Activated CD4-positive, alpha-beta memory T cell treated with anti-CD3 and anti-CD28 coated beads for 36 hours (primary cell): ENCODE measurements around the gene HES5. TPM values are rescaled to one million over a fixed set of nuclear protein-coding genes. Genes with fewer than 3 reads are reported as not detected.

Experiments
- CTCF ChIA-PET: fragments of 350-600 bp; sonication (Branson Sonifier 250); formaldehyde crosslinking; loops from one replicate; lab custom pipeline; 2021; ENCODE audit warnings: antibody characterized with exemption, inconsistent platforms; lab: Charles Lee
- POLR2A ChIA-PET: fragments of 350-600 bp; sonication (Branson Sonifier 250); formaldehyde crosslinking; loops from one replicate; lab custom pipeline; 2021; ENCODE audit warnings: antibody characterized with exemption; lab: Charles Lee
- DNase-seq: peaks from one replicate; pipeline ENCODE4 v3.0.0-alpha.2; 2020
- H3K27ac Mint-ChIP-seq: one replicate; pipeline ENCODE4 v1.8.0; 2021; ENCODE audit warnings: mixed read lengths
- H3K27me3 Mint-ChIP-seq: one replicate; pipeline ENCODE4 v1.8.0; 2021; ENCODE audit warnings: mixed read lengths
- H3K36me3 Mint-ChIP-seq: one replicate; pipeline ENCODE4 v1.8.0; 2021; ENCODE audit warnings: mixed read lengths
- H3K4me1 Mint-ChIP-seq: one replicate; pipeline ENCODE4 v1.8.0; 2021; ENCODE audit warnings: low read depth, mixed read lengths
- H3K4me3 Mint-ChIP-seq: one replicate; pipeline ENCODE4 v1.8.0; 2021; ENCODE audit warnings: mild to moderate bottlenecking, mixed read lengths
- H3K9me3 Mint-ChIP-seq: one replicate; pipeline ENCODE4 v1.8.0; 2021; ENCODE audit warnings: mixed read lengths
- intact Hi-C: fragments of 100-400 bp; cut with micrococcal nuclease; formaldehyde crosslinking; loops from one replicate; pipeline ENCODE4 v1.15.1; 2023
- total RNA-seq, 2 experiments: library from RNA; stranded (reverse); gene quantifications; one replicate each; pipeline ENCODE4 v1.2.3, GENCODE V29; 2021

Gene HES5
- total RNA-seq, 2 experiments from 2014 or later = 0.17 TPM; not detected in 1

- H3K27me3 Mint-ChIP-seq = no peaks in the 10 kb centered on the region
- intact Hi-C loops = no loop called here
- no peaks in the 10 kb centered on the region for H3K36me3 Mint-ChIP-seq
- H3K27ac Mint-ChIP-seq = no peak overlapping the region
- H3K4me3 Mint-ChIP-seq = no peak overlapping the region
- H3K9me3 Mint-ChIP-seq = no peaks in the 10 kb centered on the region
- CTCF ChIA-PET = no interaction called here
- H3K4me1 Mint-ChIP-seq = no peaks in the 10 kb centered on the region
- DNase-seq = no peak
- POLR2A ChIA-PET = no interaction called here
These were observed 48.2 kb downstream of the HES5 start for GRCh38 chr1:2481885-2482284.

DNA sequence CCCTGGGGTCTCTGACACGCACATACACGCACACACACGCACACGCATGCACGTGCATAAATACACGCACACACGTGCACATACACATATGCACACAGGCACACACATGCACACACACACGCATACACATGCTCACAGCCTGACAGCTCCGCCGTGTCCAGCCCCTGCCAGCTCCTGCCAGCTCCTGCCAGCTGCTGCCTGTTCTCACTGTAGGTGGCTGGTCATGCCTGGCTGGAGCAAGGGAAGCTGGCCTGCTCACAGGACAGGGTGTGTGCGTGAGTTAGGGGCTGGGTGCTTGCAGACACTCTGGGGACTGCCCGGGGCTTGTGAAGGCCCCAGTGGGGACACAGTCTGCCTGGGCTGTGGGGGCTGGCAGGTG lies 49.1 kb downstream of the HES5 start:
- H3K27me3 Mint-ChIP-seq = no peaks in the 10 kb centered on the region
- POLR2A ChIA-PET = interaction anchor here (1.8 kb wide), 1 partner anchor 11 kb away, joined by 4 read pairs; no protein-coding TSS in a partner anchor
- H3K36me3 Mint-ChIP-seq = no peaks in the 10 kb centered on the region
- intact Hi-C loops = no loop called here
- no peaks in the 10 kb centered on the region for H3K9me3 Mint-ChIP-seq
- CTCF ChIA-PET = interaction anchor here (0.6 kb wide), 1 partner anchor 574 kb away, joined by 3 read pairs; no protein-coding TSS in a partner anchor
- no peak overlapping the region for H3K27ac Mint-ChIP-seq
- no peaks in the 10 kb centered on the region for H3K4me1 Mint-ChIP-seq
- H3K4me3 Mint-ChIP-seq = no peak overlapping the region
- no peak for DNase-seq

DNA sequence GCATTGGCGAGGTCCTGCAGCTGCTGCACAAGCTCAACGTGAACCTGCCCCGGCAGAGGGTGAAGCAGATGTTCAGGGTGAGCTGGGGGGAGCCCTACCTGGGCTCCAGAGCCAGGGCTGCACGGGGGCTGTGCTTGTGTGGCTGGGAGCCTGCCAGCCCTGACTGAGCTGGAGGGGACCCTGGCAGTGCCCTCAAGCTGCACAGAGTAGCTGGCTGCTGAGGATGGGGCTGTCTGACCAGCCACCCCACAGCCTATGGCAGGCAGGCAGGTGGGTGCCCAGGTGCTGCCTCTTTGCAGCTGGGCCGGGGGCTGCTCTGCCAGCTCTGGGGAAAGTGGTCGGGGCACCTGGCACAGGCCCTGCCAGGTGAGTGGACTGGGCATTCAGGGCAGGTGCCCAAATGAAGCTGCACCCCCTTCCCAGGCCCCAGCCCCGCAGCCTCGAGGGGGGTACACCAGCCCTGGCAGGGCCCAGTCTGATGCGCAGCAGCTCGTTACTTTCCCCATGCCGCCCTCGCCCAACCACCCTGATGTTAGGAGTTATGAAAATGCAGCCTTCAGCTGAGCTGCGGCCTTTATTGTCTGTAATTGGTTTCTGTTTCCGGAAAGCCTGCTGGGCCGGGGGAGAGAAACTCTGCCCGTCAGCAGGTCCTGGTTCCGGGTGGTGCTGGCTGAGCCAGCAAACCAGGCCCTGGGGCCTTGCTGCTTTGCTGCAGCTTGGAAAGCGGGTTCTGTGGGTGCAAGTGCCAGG lies 49.7 kb downstream of the HES5 start:
- Mint-ChIP-seq H3K9me3 (no peaks in the 10 kb centered on the region), H3K4me1 (no peaks in the 10 kb centered on the region), H3K36me3 (no peaks in the 10 kb centered on the region), H3K27me3 (no peaks in the 10 kb centered on the region), H3K27ac (no peak overlapping the region), H3K4me3 (no peak overlapping the region)
- intact Hi-C loops = no loop called here
- CTCF ChIA-PET = interaction anchor here (0.6 kb wide), 1 partner anchor 573 kb away, joined by 3 read pairs; no protein-coding TSS in a partner anchor
- POLR2A ChIA-PET = interaction anchor here (1.8 kb wide), 1 partner anchor 10 kb away, joined by 4 read pairs; no protein-coding TSS in a partner anchor
- no peak for DNase-seq

DNA sequence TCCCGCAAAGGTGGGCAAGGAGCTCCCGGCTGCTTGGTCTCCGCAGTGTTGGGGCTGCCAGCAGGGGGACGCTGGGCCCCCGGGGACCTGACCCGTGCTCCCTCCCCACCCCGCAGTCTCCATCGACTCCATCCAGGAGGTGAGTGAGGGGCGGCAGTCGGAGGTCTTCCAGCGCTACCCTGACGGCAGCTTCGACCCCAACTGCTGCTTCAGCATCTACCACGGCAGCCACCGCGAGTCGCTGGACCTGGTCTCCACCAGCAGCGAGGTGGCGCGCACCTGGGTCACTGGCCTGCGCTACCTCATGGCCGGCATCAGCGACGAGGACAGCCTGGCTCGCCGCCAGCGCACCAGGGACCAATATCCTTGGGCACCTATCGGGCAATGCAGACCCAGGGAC lies 50.4 kb downstream of the HES5 start:
- H3K4me1 Mint-ChIP-seq = no peaks in the 10 kb centered on the region
- H3K36me3 Mint-ChIP-seq = no peaks in the 10 kb centered on the region
- no peaks in the 10 kb centered on the region for H3K9me3 Mint-ChIP-seq
- CTCF ChIA-PET = interaction anchor here (0.5 kb wide), 1 partner anchor 58 kb away, joined by 5 read pairs; no protein-coding TSS in a partner anchor
- POLR2A ChIA-PET = interaction anchor here (1.8 kb wide), 1 partner anchor 9 kb away, joined by 4 read pairs; no protein-coding TSS in a partner anchor
- no peak overlapping the region for H3K27ac Mint-ChIP-seq
- intact Hi-C loops = no loop called here
- no peaks in the 10 kb centered on the region for H3K27me3 Mint-ChIP-seq
- DNase-seq = no peak
- no peak overlapping the region for H3K4me3 Mint-ChIP-seq

GRCh38 chr1:2479186-2479585 lies 50.9 kb downstream of the HES5 start:
- intact Hi-C loops = no loop called here
- Mint-ChIP-seq H3K4me3 (no peak overlapping the region), H3K27ac (no peak overlapping the region), H3K36me3 (no peaks in the 10 kb centered on the region), H3K4me1 (no peaks in the 10 kb centered on the region), H3K9me3 (no peaks in the 10 kb centered on the region), H3K27me3 (no peaks in the 10 kb centered on the region)
- CTCF ChIA-PET = interaction anchor here (0.5 kb wide), 1 partner anchor 59 kb away, joined by 5 read pairs; no protein-coding TSS in a partner anchor
- POLR2A ChIA-PET = no interaction called here
- DNase-seq = no peak

Other genes with a start within 250 kb of the HES5 start
- 1 to 10 TPM; 5.4 to 6.3 TPM for gene MORN1, start 138.7 kb downstream of the HES5 start, total RNA-seq
- gene RER1, start 138.4 kb downstream of the HES5 start, total RNA-seq = 100 to 1,000 TPM; 148 to 154 TPM
- 10 to 100 TPM; 14.8 to 15.4 TPM for gene PEX10, start 117.7 kb downstream of the HES5 start, total RNA-seq
- gene PLCH2, start 54.0 kb downstream of the HES5 start, total RNA-seq = 10 to 100 TPM in 1 of 2 experiments, 1 to 10 TPM in 1; 8.9 to 10.3 TPM
- 10 to 100 TPM; 42.6 to 45.1 TPM for gene PANK4, start 3.7 kb downstream of the HES5 start, total RNA-seq
- gene TNFRSF14, start 26.1 kb upstream of the HES5 start, total RNA-seq = 100 to 1,000 TPM; 145 to 152 TPM
- 10 to 100 TPM; 28.2 to 34.6 TPM for gene PRXL2B, start 56.5 kb upstream of the HES5 start, total RNA-seq
- 1 to 10 TPM in 1 of 2 experiments, under 1 TPM in 1; 1.00 to 1.2 TPM for gene MMEL1, start 102.8 kb upstream of the HES5 start, total RNA-seq